Testis (tissue), 2 donors: Measurements from ENCODE around the gene SAMD4B.

Source experiments
- CTCF ChIP-seq, 3 experiments: fragments of 450-650 bp in 2 of 3; fragments of 200-600 bp in 1 of 3; sonication (generic) in 1 of 3; IDR thresholded peaks; one replicate each; pipeline ENCODE4 v1.5.1; 2016 to 2019; ENCODE audit warnings: antibody characterized with exemption in 3 of 3, mild to moderate bottlenecking in 2 of 3, moderate library complexity in 1 of 3
- POLR2A ChIP-seq: fragments of 450-650 bp; IDR thresholded peaks from one replicate; pipeline ENCODE4 v1.6.1; 2017; ENCODE audit warnings: antibody characterized with exemption, mild to moderate bottlenecking, moderate library complexity

- TF ChIP-seq CTCF (IDR thresholded peaks at IDR 0.05) (no peak), POLR2A (peak; percentile 16)
Observed at GRCh38 chr19:39402346-39403300, 60.4 kb downstream of the SAMD4B start.
